Ecto neural progenitor cell (in vitro differentiated cells): Measurements from ENCODE around the gene SPATA31A1.
"Not testable (repeated sequence)": the region's sequence is repeated elsewhere in the genome, so short reads cannot be mapped to it uniquely, and the experiment has no call there.

Source experiments
- DNase-seq: peaks from one replicate; pipeline ENCODE4 v3.0.0-alpha.2; 2018; ENCODE audit warnings: low spot score

Gene SPATA31A1

GRCh38 chr9:39355369-39355768 lies at the start of gene SPATA31A1:
TSS of gene SPATA31A1 (plus strand) at chr9:39355669. CDS start at chr9:39355731, 62 bp downstream.
- DNase-seq: not testable (repeated sequence)

GRCh38 chr9:39407261-39408204 lies 52.1 kb downstream of the SPATA31A1 start:
- not testable (repeated sequence) for DNase-seq

GRCh38 chr9:39411254-39411940 lies 55.9 kb downstream of the SPATA31A1 start:
- DNase-seq: not testable (repeated sequence)
